ENCODE measurements around the gene TPCN2.

TPCN2 gene

GRCh38 chr11:69096473-69096872, 47.7 kb downstream of the TPCN2 start:
- H3K27ac ChIP-seq = no peak overlapping the region
- H3K4me3 ChIP-seq = no peak overlapping the region
- TF ChIP-seq, protein P1, sequence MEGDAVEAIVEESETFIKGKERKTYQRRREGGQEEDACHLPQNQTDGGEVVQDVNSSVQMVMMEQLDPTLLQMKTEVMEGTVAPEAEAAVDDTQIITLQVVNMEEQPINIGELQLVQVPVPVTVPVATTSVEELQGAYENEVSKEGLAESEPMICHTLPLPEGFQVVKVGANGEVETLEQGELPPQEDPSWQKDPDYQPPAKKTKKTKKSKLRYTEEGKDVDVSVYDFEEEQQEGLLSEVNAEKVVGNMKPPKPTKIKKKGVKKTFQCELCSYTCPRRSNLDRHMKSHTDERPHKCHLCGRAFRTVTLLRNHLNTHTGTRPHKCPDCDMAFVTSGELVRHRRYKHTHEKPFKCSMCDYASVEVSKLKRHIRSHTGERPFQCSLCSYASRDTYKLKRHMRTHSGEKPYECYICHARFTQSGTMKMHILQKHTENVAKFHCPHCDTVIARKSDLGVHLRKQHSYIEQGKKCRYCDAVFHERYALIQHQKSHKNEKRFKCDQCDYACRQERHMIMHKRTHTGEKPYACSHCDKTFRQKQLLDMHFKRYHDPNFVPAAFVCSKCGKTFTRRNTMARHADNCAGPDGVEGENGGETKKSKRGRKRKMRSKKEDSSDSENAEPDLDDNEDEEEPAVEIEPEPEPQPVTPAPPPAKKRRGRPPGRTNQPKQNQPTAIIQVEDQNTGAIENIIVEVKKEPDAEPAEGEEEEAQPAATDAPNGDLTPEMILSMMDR (IDR thresholded peaks at IDR 0.05) = no peak
- no peak for DNase-seq (ENCODE audit: low spot score)

- no peak for DNase-seq (ENCODE audit: low spot score)
- Histone ChIP-seq H3K4me3 (no peak overlapping the region), H3K27ac (no peak overlapping the region)
- TF ChIP-seq, protein P1 (IDR thresholded peaks at IDR 0.05) = no peak
Observed at GRCh38 chr11:69097263-69097662, 48.5 kb downstream of the TPCN2 start.

DNA sequence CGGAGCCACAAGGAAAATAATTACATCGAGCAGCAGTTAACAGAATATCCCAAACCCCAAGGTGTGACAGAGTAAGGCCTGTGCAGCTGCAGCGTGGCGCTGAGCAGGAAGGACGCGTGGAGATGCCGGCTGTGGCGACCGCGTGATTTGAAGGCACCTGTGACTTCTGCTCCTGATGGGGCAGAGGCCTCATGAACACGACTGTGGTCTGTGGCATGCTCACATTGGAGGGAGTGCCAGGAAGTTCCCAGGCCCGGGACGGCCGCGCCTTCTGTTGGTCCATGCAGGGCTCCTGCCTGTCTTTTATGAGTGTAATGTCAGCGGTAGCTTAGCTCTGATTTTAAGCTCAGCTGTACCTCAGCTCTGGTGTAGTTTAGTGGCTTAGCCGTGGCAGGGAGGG, 50.4 kb downstream of the TPCN2 start:
- Histone ChIP-seq H3K4me3 (no peak overlapping the region), H3K27ac (no peak overlapping the region)
- no peak for DNase-seq (ENCODE audit: low spot score)
- TF ChIP-seq, protein P1 (IDR thresholded peaks at IDR 0.05) = no peak

DNA sequence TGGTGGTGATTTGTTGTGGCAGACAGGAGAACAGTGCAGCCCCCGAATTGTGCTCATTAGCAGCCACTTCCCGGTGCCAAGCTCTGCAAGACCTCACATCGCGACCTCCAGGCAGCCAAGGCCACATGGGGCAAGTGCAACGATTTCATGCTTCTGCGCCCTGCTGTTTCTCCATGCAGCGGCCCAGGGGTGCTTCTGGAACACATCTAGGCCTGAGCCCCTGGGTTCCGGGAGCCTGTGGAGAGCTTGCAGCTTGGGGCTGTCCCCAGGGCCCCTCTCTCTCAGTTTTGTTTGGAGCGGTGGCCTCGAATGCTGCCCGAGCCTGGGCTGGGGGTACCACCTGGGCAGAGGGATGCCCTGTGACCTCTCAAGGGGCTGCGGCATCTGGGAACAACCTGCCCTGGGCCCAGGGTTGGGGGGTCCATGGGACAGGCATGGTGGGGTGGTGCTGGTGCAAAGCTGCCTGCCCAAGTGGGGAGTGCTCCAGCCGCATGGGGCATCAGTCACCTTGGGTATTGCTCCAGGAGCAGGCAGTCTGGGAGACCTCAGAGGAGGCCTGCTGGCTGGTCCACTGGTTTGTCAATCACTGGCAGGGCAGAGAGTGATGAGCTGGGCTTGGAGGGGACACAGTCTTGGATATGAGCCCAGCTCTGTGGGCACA, 51.9 kb downstream of the TPCN2 start:
- H3K4me3 ChIP-seq = no peak overlapping the region
- TF ChIP-seq, protein P1 (IDR thresholded peaks at IDR 0.05) = no peak
- H3K27ac ChIP-seq = no peak overlapping the region
- no peak for DNase-seq (ENCODE audit: low spot score)

DNA sequence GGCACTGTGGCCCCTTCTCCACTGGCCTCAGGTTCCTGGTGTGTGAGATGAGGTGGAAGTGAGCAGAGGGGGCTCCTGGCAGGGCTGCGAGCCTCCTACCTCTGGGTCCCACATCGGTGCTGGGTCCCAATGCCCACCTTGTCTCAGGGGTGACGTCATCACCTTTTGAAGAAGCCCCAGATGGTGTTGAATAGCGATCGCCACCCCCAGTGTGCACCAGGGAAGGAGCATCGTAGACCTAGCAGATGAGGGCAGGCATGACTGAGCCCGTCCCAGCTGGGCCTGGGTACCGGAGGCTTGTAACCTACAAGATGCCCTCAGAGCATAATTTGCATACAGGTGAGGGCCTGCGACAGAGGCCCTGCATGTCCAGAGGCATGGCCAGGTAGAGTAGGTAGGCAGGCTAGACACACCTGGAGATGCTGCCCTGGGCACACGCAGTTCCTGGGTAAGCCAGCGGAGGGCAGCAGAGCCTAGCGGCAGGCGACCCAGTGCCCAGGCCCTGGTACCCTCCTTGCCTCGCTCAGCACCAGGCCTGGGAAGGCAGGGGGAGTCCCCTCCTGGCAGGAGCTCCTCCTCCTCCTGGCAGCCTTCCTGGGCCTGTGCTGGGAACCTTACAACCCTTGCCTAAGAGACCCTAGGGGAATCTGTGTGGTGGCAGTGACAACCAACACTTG, 52.5 kb downstream of the TPCN2 start:
- peak; percentile 88 for DNase-seq (ENCODE audit: low spot score)
- Histone ChIP-seq H3K27ac (no peak overlapping the region), H3K4me3 (no peak overlapping the region)
- TF ChIP-seq, protein P1 (IDR thresholded peaks at IDR 0.05) = peak; percentile 99

- no peak overlapping the region for H3K4me3 ChIP-seq
- no peak for DNase-seq (ENCODE audit: low spot score)
- no peak overlapping the region for H3K27ac ChIP-seq
- TF ChIP-seq, protein P1 (IDR thresholded peaks at IDR 0.05) = no peak
Observed at GRCh38 chr11:69101792-69102695, 53.3 kb downstream of the TPCN2 start.

Data from coronary artery (tissue), 2 donors.